ENCODE data around the gene DIPK1C. TPM values are rescaled to one million over a fixed set of nuclear protein-coding genes. Genes with fewer than 3 reads are reported as not detected.

DIPK1C gene
- total RNA-seq, 1 donor from 2014 or later = 5.9 TPM

DNA sequence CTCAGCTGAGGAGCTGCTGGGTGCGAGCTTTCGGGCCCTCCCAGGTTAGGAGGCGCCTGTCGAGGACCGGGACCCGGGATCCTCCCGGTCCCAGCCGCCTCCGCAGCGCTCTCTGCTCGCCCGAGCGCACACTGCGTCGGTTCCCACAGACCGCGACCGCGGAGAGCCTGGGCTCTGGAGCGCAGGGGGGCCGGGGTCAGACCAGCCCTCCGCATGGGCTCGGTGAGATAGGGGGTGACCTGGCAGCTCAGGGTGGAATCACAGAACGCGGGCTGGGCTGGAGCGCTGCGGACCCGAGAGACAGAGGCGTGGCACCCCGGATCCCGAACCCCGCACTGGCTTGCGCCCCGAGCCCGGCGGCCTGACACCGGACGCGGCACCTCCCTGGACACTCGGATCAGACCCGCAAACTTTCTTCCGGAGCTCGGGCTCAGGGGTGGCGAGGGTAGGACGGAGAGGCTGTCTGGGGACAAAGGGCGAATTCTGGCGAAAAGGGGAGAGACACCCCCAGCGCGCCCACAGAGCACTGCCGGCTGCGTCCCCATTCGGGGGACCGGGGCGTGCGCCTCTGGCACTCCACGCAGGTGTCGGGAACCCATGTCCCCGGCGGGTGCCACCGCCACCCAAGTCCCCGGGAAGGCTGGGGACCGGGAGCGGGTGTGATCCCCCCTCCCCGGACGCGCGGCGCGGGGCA lies 612 bp downstream of the DIPK1C start:
- no peak for DNase-seq (ENCODE audit: low spot score)
- intact Hi-C loops (cut with DNase I) = no loop called here

DNA sequence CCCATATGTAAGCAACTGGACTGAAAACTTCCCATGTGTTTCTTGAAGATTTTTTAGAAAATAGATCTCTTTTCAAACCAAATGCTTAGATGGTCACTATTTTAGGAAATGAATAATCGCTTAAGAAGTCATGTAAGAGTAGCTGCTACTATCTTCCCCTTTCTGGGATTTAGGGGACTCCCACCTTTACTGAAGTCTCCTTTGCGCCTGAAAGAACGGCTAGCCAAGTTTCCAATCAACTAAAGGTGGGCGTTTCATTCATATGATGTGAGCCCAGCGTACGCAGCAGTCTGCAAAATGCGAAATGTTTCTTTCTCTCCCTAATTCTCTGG lies 1.1 kb downstream of the DIPK1C start:
- intact Hi-C loops (cut with DNase I) = no loop called here
- DNase-seq (ENCODE audit: low spot score) = no peak

DNA sequence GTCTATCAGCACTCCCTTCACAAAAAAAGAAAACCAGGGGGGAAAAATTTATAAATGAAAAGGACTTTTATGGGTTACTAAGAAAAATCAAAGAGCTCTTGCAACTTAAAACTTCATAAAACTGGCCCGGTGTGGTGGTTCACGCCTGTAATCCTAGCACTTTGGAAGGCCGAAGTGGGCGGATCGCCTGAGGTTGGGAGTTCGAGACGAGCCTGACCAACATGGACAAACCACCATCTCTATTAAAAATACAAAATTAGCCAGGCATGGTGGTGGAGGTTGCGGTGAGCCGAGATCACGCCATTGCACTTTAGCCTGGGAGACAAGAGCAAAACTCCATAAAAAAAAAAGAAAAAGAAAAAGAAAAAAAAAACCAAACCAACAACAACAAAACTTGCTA lies 1.7 kb downstream of the DIPK1C start:
- DNase-seq (ENCODE audit: low spot score) = no peak
- intact Hi-C loops (cut with DNase I) = no loop called here

DNA sequence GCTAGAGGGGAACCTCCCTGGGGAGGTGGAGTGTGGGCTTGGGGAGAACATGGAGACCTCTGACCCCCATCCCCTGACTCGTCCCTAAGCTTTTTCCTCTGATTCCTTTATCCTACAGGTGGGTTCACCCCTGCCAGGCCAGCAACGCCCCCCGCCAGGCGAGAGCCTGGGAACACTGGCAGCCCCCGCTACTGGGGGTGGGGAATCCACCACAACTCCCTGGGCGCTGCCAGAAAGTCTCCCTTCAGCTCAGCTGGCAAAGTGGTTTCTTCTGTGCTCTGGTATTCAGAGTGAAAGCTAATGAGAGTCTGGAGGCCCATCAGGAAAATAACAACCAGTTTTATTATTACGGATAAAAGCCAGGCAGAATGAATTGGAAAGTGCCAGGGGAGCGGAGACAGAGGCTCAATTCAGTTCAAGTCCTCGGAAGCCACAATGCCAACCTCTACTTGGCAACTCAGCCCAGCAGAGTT lies 2.8 kb downstream of the DIPK1C start:
- DNase-seq (ENCODE audit: low spot score) = no peak
- intact Hi-C loops (cut with DNase I) = no loop called here

DNA sequence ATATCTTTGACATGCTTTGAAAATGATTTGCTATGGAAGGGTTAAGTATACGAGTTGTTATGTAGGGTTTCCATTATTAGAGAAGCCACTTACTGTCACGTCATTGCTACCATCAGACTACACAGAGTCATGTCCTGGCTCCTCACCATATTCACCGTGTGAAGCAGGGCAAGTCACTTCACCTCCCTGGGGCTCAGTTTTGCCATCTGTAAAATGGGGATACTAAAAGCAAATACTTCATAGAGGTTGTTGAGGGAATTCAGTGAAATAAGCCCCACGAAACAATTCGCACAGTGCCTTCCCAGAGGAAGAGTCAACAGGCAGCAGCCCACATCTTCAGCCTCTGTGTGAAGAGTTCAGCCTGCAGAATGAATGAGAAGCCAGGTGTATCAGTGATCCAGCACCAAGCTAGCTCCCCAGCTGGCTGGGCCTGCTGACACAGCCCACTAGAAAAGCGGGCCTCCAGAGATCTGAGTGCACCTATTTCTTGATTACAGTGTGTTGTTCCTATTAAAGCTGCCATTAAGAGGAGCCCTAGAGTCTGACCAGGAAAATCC lies 3.4 kb downstream of the DIPK1C start:
- DNase-seq (ENCODE audit: low spot score) = no peak
- intact Hi-C loops (cut with DNase I) = no loop called here

DNA sequence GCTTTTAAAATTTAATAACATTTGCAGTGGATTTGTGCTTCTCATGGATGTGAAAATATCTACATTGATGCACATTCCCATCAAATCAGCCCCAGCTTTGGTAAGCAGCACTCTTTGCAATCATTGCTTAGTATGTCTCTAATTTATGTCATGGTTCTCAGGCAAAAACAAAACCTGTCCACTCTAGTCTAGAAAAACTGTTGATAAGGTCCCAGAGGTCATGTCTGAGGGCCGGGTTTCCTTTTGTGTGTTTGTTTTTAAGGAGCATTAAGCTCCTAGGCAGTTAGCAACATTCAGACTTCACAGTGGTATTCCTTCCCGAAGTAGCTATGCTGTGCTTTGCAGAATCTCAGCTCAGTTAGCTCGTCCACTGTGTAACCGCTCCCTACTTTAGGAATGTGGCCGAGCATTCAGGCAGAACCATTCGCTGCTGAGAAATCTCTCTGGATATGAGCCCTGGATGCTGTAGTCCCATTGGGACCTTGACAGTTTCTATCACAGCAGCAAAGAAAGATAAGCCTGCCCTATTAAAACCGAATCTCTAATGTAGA lies 4.0 kb downstream of the DIPK1C start:
- DNase-seq (ENCODE audit: low spot score) = no peak
- intact Hi-C loops (cut with DNase I) = no loop called here

DNA sequence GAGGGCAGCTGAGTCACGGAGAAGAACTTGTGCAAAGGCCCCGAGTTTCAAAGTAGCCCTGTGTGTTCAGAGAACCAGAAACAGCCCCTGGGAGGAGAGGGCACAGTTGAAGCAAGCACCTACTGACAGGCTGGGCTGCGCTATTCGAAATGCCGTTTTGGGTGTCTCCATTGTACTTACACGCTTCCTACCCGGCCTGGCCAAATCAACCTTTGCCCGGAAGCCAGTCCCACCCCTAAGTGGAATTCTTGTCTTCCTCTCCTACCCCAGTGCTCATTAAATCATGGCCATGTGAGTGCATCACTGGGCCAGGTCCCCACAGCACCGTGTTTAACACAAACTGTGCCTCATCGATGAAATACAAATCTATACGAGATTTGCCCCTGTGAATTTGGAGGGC lies 6.0 kb downstream of the DIPK1C start:
- no peak for DNase-seq (ENCODE audit: low spot score)
- intact Hi-C loops (cut with DNase I) = no loop called here

DNA sequence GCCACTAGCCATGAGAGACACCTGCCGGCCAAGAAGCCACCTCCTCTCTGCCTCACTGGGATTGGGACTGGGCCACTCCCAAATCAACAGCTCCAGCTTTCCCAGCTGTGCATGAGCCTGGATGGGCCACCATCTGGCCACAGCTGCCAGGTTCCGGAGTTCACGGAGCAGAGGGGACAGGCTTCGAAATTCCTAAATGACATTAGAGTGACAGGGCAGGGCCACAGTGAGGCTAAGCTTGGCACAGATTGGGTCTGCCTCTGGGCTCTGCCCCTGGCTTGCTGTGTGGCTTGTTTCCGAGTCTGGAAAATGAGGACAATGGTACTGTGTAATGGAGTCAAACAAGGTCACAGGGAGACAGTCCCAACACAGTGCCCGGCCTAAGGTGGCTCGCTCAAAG lies 6.5 kb downstream of the DIPK1C start:
- DNase-seq (ENCODE audit: low spot score) = no peak
- intact Hi-C loops (cut with DNase I) = no loop called here

DNA sequence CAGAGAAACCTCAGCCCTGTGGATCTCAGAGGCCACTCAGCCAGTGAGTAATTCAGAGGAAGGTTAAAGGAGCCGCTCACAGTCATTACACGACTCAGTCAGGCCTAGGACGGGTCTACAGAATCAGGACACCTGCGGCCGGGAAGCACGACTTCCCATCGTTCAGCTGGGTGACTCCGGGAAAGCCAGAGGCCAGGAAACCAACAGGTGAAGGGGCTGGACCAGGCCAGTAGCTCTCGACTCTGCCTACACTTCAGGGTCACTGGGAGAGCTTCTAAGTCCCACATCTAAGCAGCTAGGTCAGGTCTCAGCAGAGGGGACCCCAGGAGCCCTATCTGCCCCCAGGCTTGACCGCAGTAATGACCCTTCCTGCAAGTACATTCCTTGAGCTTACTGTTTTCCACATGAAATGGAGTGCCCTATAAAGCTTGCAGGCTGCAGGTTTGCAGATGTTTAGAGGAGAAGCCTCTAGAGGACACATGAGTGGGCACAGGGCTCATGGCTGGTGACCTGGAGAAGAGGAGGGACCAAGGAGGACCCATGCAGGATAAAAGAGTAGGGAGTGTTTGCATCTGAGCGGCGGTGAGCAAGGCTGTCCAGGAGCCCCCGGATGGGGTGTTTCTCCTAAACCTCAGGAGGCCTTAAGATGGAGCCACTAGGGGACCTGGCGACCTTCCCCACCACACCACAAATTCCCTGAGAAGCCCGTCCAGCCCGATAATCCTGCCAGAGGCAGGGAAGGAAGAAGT lies 9.5 kb downstream of the DIPK1C start:
- no peak for DNase-seq (ENCODE audit: low spot score)
- intact Hi-C loops (cut with DNase I) = no loop called here

DNA sequence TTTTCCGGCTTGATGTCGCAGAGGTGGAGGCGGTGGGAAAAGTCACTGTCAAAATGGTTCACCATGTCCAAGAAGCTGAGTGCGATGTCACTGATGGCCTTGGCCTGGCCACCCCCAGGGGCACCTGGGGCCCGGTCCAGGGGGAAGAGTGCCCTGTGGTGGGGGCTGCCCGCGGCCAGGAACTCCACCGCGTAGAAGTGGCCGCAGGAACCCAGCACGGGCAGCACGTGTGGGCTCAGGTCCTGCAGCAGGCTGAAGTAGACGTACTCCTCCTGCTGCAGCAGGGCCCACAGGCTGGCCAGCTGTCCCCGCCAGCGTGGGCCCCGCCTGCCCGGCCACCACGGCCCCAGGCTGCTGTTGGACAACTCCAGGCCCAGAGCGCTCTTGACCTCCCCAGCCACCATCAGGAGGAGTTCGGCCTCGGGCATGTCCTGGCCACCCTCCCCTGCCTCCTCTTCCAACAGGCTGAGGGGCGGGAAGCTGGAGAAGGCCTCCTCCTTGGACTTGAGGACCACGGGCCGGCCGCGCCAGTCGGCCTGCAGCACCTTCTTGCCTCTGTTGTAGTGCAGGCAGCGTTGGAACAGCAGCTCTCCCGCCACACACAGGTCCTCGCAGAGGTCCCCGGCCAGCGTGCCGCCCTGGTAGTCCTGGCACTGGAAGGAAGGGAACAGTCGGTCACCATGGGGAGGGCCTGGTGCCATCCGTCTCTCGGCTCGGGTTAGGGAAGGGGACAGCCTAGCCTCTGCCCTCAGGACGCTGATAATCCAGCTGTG lies 10.3 kb downstream of the DIPK1C start:
- intact Hi-C loops (cut with DNase I) = no loop called here
- DNase-seq (ENCODE audit: low spot score) = no peak

DNA sequence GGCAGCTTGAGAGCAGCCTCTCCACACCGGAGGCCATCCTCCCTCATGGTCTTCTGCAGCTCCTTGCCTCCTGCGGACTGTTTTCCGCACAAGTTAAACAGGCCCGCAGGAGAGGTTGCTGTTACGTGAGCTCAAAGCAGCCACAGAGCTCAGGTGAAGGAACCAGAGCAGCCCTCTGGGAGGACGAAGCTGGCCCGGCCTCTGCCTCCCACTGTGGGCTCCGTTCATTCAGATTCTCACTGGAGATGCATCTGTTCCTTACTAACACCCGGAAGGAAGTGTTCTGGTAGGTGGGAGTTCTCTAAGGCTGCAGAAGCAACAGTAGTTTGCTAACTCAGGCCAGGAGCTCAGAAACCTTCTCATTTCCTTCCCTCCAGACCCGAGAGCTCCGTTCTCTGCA lies 10.9 kb downstream of the DIPK1C start:
- no peak for DNase-seq (ENCODE audit: low spot score)
- intact Hi-C loops (cut with DNase I) = no loop called here

DNA sequence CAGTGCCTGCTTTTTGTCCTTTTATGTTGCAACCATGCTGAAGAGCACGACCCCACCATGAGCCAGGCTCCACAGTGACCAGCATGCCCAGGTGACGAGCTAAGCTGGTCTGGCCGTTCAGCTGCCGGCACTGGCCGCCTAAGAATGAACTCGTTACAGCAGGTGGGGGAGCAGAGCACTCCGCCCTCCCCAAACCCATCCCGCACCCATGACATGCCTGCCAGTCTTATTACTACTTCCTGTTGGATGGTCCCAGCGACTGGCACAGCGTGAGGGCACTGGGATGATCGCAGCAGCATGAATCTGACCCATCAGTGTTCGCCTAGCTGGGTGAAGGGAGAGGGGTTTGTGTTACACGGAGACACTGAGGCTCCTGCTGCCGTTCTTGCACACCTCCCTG lies 11.5 kb downstream of the DIPK1C start:
- no peak for DNase-seq (ENCODE audit: low spot score)
- intact Hi-C loops (cut with DNase I) = no loop called here

DNA sequence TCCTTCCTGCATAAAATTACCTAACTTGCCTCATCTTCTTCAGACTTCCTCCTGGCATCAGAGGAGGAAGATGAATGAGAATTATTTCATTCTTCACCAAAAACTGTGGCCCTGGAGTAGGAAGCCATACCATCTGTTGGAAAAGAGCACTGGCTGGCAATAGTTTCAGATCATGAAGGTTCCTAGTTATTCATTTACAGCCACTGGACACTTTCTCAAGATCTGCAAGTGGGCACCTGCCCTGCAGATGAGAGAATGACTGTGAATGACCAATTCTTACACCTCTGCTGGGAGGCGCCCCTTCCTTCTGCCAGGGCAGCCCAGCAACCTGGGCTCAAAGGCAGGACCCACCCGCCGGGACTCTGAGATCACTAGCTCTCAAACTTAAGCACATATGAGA lies 13.0 kb downstream of the DIPK1C start:
- DNase-seq (ENCODE audit: low spot score) = no peak
- intact Hi-C loops (cut with DNase I) = no loop called here

DNA sequence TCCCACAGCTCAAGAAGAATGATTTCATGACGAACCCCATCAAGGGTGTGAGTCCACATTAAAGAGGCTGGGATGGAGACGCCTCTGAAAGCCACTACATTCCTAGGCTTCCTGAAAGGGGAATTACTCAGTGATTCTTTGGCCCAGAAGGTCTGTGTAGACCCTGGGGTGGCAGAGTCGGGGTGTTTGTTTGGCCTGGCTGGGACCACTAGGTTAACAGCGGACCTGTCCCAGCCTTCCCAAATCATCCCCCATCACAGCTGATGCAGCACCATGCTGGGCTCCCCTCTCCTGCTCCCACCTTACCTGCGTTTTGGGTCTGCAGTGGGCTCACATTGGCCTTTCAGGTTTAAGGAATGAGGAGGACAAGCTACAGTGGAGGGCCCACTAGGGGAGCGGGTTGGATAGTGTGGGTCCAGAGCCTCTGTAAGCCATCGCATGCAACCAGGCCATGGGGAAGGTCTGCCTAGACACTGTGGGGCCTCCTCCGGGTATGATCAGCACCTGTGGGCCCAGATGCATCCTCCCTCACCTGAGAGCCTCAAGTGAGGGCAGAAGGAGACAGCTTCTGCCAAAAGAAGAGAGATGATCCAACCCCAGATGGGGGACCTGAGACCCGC lies 16.2 kb downstream of the DIPK1C start:
- no peak for DNase-seq (ENCODE audit: low spot score)
- intact Hi-C loops (cut with DNase I) = no loop called here

DNA sequence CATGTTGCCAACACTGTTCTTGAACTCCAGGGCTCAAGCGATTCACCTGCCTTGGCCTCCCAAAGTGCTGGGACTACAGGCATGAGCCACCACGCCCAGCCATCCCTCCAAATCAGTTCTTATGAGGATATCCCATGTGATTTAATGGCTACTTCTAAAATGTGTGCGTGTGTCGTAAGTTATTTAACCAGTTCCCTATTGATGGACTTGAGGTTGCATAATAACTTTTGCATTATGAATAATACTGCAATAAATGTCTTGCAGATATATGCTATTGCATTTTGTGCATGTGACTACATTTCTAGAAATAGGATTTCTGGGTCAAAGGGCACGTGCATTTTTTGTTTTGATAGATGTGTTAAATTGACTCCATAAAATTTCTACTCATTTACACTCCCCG lies 19.0 kb downstream of the DIPK1C start:
- DNase-seq (ENCODE audit: low spot score) = no peak
- intact Hi-C loops (cut with DNase I) = no loop called here

DNA sequence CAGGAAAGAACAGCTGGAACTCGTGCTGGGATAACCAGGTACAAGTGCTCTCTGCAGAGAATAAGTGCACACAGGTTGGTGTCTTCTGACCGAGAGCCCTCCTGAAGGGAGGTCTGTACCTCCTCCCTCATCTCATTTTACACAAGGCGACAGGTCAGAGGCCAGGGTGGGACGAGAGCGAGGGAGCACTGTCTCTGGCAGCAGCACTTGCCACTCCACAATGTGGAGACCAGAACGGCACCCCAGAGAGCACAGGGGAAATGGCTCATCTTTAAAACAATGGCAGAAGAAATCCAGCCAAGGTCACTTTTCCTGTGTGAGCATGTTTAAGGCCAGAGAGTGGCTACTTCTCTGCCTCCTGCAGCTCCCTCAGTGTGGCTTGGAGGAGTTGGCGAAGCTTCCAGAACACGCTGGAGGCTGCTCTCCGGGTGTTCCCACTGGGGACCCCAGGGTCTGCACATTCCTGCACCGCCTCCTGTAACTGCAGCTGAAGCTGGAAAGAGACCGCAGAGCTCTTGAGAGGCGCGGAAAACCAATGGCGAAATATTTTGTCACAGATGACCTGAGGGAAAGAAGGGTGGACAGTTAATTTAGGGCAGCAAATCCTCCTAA lies 20.8 kb downstream of the DIPK1C start:
- intact Hi-C loops (cut with DNase I) = no loop called here
- no peak for DNase-seq (ENCODE audit: low spot score)

DNA sequence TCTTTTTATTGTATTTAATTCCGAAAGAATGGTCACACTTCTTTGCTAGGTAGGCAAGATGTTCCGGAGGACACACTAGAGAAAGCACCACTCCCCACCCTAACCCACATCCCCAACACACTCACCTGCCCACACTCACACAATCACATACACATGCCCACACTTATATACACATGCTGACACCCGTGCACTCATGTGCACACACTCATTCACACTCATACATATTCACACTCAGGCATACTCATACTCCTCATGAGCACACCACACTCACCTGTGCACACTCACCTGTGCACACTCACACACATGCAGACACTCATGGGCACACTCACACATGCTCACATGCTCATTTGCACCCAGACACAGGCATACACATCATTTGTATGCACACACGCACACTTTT lies 21.4 kb downstream of the DIPK1C start:
- DNase-seq (ENCODE audit: low spot score) = no peak
- intact Hi-C loops (cut with DNase I) = no loop called here

DNA sequence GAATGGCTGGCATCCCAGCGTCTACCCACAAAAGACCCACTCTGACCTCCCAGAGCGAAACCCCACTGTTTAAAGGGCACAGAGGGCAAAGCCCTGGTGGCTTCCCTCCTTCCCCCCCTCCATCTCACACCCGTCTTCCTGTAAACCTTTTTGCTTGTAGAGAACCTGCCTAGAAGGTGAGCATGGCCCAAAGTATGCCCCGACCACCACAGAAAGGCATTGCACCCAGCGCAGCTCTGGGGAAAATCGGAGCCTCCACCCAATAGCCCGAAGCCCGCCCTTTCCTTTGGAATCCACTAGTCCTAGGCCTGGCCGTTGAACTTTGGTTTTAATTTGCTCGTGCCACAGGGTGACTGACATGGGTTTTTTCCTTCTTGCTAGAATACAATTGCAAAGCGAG lies 22.6 kb downstream of the DIPK1C start:
- DNase-seq (ENCODE audit: low spot score) = no peak
- intact Hi-C loops (cut with DNase I) = no loop called here

DNA sequence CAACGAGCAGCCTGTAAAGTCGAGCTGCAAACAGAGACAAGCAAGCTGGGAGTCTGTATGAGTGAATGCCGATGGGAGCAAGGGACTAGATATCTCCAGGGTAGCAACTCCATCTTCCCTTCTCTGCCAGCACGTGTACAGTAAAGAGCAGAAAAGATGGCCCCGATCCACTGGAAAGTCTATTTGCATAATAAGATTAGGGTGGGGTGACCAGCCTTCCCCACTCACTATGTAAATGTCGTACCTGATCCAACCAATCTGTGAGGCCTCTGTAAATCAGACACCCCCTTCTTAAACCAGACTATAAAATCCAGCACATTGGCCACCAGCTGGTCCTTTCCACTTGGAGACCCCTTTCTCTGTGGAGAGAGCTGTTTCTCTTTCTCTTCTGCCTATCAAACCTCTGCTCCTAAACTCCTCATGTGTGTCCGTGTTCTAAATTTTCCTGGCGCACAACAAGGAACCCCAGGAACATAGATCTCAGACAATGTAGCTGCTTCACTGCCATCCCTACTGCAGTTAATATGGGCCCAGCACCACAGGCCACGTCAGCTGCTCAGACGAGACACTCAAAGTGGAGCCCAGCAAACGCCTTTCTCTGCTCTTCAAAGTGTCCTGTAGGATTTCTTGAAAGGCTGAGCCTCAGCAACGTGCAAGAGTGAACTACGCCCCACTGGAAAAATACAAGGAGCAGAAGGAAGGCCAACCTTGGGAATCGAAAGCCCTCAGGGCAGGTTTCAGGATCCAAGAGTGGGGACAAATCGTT lies 26.1 kb downstream of the DIPK1C start:
- intact Hi-C loops (cut with DNase I) = no loop called here
- DNase-seq (ENCODE audit: low spot score) = no peak
